HCT116 (cell line): ENCODE results near the gene MAPK4.

Experiments used
- CEBPB ChIP-seq: IDR thresholded peaks from 2 replicates; pipeline ENCODE4 v1.6.1; 2012; ENCODE audit warnings: low read depth
- CTCF ChIP-seq, 3 experiments: fragments of 200-600 bp in 1 of 3; sonication (generic) in 1 of 3; IDR thresholded peaks in 2 of 3; conservative IDR thresholded peaks in 1 of 3; 2 replicates each; pipeline ENCODE4 v1.5.1; 2012 to 2017; ENCODE audit warnings: low read depth in 2 of 3, low read length in 2 of 3, antibody characterized with exemption in 1 of 3, borderline replicate concordance in 1 of 3, control low read depth in 1 of 3, mild to moderate bottlenecking in 1 of 3, mixed read lengths in 1 of 3, mixed run types in 1 of 3, moderate library complexity in 1 of 3; ENCODE audit not compliant: insufficient read depth in 1 of 3
- POLR2A ChIP-seq: IDR thresholded peaks from 2 replicates; pipeline ENCODE4 v1.7.0; 2011; ENCODE audit warnings: borderline replicate concordance; ENCODE audit not compliant: insufficient read depth, insufficient read length; ENCODE audit errors: extremely low read depth
- POLR2AphosphoS5 ChIP-seq: IDR thresholded peaks from 2 replicates; pipeline ENCODE4 v1.6.1; 2011; ENCODE audit warnings: mild to moderate bottlenecking, low read depth, low read length, moderate library complexity

- TF ChIP-seq CEBPB (no peak), CTCF (IDR thresholded peaks at IDR 0.05 in 2 of 3, conservative IDR thresholded peaks at IDR 0.05 in 1 of 3; ENCODE audit: borderline replicate concordance in 1 of 3, insufficient read depth in 1 of 3, low read depth in 2 of 3, low read length in 2 of 3) (no peak), POLR2AphosphoS5 (no peak), POLR2A (no peak)
Observed at GRCh38 chr18:50711386-50711785, 151.5 kb downstream of the MAPK4 start.
